ENCODE measurements around the gene SPINK6.

SPINK6 gene

DNA sequence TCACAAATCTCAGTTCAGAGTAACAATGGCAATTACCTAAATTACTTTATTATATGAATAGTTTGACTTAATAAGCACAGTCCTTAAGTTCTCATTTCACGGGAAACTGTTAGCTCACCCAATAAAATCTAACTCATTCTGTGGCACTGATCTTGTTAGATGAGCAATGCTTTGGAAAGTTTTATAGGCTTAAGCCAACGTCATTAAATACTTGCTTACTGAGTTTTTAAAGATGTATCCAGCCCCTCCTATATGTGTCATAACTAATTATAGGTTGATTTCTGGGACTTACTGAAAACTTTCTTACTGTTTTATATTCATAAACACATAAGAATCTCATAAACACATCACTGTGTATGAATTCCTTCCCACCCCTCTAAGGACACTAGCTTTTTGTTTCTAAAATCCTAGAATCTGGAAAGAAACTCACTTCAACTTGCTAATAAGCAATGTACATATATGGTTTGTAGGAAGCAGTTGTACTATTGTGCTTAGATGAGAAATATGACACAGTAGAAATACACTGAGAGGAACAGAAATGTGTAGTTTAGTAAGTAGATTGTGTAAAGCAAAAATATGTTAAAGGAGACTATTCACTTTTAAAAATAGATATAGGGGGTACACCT lies 21.4 kb downstream of the SPINK6 start:
- DNase-seq (ENCODE audit: low spot score): no peak

DNA sequence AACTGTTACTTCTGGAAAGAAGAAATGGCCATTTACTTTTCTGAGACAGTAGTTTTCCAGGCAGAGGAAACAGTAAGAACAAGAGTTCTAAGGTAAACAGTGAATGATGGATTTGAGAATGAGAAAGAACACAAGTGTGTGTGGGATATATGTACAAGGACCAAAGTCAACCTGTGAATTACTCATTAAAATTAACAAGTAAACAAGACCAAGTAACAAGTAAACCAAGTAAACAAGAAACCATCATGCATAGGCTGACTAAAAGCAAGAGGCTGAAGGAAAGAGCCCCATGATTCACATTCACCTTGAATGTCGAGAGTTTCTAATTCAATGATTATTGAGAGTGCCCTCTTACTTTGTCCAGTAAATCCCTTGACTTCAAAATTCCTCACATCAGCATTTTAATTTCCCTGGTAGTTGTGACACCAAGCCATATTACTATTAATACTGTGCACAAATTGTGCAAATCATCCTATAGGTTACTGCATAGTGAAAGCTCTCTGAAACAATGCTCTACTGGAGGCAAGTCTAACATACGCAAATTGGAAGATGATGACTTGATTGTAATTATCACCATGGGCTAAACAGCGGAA lies 25.6 kb downstream of the SPINK6 start:
- DNase-seq (ENCODE audit: low spot score): no peak

DNA sequence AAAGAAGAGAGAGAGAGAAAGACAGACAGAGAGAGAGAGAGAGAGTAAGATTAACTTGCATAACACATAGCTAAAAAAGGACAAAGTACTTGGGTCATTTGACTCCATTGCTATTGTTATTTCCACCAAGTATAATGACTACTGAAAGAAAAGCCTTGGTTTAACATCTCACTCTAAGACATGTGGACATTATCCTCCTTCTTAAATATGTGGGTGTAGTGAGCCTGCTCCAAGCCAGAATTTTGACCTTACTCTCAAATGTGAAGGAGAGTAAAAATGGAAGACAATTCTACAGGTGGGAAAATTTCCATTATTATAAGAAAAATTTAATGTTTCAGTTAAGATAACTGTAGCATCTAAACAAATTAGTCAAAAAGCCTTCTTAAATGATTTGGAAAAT lies 27.0 kb downstream of the SPINK6 start:
- no peak for DNase-seq (ENCODE audit: low spot score)

DNA sequence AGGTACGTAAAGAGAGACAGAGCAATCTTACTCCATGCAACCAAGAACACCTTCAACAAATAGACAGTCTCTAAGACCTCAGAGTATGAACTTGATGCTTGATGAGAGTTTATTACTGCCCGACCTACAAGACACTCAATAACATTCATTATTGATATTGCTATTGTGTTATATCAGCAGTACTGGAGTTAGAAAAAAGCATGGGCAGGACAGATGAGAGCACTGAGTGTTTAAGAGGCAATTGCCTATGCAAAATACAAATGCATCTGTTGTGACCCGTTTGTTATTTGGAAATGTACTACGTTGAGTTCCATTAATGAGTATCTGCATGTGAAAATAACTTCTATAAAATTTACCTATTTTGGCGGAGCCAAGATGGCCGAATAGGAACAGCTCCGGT lies 27.4 kb downstream of the SPINK6 start:
- DNase-seq (ENCODE audit: low spot score): no peak

DNA sequence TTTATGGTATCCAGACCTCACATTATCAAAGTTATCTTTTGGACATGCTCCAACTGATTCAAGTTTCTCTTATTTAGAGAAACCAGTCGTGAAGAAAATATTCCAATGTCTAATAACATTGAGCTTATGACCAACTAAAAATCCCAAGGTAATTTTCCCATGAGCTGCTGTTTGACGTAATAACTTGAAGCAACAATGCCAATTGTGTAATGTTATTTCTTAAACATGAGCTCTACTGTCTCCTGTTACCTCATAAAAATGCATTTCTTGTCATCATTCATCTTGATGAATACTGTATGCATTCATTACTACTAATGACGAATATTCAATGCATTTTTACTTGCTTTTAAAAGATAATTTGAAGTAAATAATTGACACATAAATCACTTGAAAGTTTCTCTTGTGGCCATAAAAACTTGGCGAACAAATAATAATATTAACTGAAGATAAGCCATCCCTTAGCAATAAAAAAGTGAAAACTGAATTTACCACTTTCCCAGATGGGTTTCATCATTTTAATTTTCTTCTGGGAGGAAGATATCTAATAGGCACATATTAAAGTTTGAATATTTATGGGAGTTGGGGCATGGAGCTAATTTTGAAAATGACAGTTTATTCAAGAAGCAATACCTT lies 35.1 kb downstream of the SPINK6 start:
- no peak for DNase-seq (ENCODE audit: low spot score)

DNA sequence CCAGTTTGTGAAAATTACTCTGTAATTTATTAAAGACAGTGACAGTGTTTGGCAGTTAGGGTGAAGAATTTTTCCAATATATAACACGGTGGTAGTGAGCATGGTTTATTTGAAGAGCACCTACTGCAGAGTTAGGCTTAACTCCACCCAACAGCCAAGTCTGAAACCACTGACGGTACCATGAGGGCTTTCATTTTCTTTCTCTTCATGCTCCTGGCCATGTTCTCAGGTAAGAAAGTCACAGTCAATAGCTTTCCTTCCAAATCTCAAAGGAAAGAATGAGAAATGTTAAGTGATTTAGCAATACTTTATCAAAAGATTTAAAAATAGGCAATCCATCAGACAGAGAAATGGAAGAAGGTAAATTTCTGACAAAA lies 35.6 kb downstream of the SPINK6 start, which contains the start of gene MARCOL:
TSS of gene MARCOL (plus strand) at position 108 of the 377 bp plus-strand sequence. CDS start at position 181, 73 bp downstream.
- DNase-seq (ENCODE audit: low spot score): no peak

DNA sequence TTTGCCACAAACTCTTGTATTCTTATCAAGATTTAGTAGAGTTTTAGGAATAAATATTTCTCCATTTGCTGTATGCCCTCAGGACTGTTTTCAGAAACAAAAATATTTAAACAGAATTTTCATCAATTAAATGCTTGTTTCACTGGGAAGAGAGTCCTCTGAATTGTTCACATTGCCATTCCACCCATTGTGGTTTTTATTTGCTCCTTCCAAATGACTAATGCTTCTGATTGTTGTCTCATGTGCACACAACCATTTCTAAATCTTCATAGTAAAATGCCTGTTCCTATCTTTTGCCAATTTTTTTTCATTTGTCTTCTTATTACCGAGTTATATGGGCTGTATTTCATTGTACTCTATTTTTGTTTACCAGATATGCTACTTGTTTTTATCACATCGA lies 46.1 kb downstream of the SPINK6 start:
- DNase-seq (ENCODE audit: low spot score): no peak

DNA sequence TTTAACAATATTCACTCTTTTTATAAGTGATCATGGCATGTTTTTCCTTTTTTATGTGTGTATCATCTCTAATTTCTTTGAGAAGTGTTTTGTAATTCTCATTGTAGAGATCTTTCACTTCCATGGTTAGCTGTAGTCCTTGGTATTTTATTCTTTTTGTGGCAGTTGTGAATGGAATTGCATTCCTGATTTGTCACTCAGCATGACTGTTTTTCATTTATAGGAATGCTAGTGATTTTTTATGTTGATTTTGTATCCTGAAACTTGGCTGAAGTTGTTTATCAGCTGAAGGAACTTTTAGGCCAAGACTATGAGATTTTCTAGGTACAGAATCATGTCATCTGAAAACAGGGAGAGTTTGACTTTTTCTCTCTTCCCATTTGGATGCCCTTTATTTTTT lies 52.6 kb downstream of the SPINK6 start:
- no peak for DNase-seq (ENCODE audit: low spot score)

DNA sequence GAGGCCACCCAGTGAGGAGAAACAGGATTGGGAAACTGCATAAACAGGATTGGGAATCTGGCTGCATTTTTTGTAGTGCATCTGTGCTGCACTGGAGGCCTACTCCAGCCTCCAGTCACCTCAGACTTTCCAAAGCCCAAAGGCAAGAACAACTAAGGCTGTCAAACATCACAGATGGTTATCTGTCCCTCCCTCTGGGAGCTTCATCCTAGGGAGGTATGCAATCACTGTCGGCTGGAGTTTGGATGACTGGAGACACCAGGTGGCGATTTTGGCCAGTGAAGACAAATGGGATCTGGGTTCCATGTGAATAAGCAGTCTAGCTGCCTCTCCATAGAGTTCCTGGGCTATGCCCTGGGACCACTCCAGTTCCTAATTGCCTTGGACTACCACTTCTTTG lies 56.4 kb downstream of the SPINK6 start:
- no peak for DNase-seq (ENCODE audit: low spot score)

DNA sequence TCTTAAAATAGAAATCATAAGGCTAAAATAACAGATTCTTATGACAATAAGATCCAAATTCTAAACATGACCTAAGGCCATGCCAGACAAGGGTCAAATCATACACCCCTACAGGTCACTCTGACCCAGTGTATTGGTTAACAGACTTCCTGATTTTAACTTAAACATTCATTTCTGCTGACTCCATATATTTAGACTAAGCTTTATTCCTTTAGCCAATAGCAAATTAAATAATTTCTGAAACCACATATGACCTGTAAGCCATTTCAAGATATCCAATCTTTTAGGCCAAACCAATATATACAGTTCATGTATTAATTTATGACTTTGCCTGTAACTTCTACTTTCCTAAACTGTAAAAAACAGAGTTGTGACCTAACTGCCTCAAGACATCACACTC lies 58.4 kb downstream of the SPINK6 start:
- no peak for DNase-seq (ENCODE audit: low spot score)
